Measurements from ENCODE around the gene RMI1.
"Not testable (repeated sequence)": the region's sequence is repeated elsewhere in the genome, so short reads cannot be mapped to it uniquely, and the experiment has no call there.

Gene RMI1

GRCh38 chr9:84024041-84024575 is 43.5 kb downstream of the RMI1 start:
- DNase-seq = no peak

GRCh38 chr9:84027201-84027600 is 46.6 kb downstream of the RMI1 start:
- no peak for DNase-seq

GRCh38 chr9:84031534-84031933 is 50.9 kb downstream of the RMI1 start:
- DNase-seq = no peak

- DNase-seq = not testable (repeated sequence)
These were observed 61.3 kb downstream of the RMI1 start for GRCh38 chr9:84041857-84042256.

- no peak for DNase-seq
These were observed 65.0 kb downstream of the RMI1 start for GRCh38 chr9:84045481-84046097.

All from stimulated activated CD4-positive, alpha-beta T cell treated with anti-CD3 and anti-CD28 coated beads, Interleukin-2, amount 100 ng/mL, for 48 hours (primary cell).